GM18507 (cell line): ENCODE data around the gene PORCN.

ENCODE experiments used
- DNase-seq: peaks from one replicate; pipeline ENCODE4 v3.0.0; 2011; ENCODE audit warnings: low read depth; ENCODE audit not compliant: insufficient read length; ENCODE audit errors: extremely low spot score
- FAIRE-seq: peaks from 2 replicates; lab custom pipeline; 2011; peaks lifted over from hg19 to GRCh38; lab: Jason Lieb, UNC

PORCN gene

DNA sequence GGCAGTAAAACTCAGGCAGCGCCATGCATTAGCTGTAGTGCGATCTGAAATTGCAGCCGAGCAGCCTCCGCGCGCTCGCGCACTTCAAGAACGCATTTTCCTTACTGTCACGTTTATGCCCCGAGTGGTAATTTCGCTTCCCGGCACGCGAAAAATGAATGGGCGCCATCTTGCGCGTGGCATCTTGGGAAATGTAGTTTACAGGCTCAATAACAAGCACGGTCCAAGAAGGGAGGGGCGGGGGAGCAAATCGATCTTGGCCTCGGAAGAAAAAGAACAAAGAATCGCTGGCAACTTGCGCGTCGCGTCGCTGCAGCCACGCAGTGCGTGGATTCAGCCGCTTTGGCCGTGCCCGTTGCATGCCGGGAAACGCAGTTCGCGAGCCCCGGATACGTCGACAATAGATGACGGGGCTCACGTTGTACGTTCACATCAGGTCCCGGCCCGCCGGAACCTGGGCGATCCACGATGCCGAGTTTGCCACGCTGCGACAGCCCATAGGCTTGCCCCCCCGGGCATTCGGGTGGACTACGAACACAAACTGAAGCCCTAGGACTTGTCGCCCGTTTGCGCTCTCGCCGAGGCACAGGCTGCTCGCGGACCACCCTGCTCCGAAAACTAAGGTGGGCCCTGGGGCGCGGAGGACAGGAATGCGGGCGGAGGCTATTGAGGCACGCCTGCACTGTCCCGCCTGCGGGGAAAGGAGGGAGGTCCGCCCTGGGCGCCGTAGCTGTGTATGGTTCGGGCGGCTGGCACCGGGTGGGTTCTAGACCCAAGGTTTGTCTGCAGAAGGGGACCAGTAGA is 32.8 kb upstream of the PORCN start, which contains the start of gene FTSJ1:
Gene FTSJ1, plus strand, starts transcription at position 426 of the 804 bp plus-strand sequence. CDS start 1,849 bp downstream, outside the sequence.
- DNase-seq = peak; percentile 58
- FAIRE-seq = peak; percentile 99

DNA sequence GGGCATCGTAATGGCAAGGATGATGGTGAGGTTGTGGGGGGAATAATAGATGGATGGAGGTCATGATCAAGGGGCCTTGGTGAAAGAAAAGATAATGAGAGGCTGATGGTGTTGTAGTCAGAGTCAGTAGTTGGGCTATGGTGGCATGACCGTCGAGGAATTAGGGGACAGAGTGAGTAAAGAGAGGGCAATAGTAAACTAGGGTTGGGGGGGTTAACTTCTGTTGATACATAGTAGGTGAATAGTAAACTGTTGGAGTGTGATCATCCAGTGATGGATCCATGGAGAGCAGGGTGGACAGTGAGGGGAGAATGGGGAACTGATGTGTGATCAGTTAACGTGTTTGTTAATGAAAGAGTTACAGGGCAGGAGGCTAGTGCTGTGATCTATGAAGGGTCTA is 31.9 kb upstream of the PORCN start:
- DNase-seq (no peak), FAIRE-seq (peak; percentile 52)

DNA sequence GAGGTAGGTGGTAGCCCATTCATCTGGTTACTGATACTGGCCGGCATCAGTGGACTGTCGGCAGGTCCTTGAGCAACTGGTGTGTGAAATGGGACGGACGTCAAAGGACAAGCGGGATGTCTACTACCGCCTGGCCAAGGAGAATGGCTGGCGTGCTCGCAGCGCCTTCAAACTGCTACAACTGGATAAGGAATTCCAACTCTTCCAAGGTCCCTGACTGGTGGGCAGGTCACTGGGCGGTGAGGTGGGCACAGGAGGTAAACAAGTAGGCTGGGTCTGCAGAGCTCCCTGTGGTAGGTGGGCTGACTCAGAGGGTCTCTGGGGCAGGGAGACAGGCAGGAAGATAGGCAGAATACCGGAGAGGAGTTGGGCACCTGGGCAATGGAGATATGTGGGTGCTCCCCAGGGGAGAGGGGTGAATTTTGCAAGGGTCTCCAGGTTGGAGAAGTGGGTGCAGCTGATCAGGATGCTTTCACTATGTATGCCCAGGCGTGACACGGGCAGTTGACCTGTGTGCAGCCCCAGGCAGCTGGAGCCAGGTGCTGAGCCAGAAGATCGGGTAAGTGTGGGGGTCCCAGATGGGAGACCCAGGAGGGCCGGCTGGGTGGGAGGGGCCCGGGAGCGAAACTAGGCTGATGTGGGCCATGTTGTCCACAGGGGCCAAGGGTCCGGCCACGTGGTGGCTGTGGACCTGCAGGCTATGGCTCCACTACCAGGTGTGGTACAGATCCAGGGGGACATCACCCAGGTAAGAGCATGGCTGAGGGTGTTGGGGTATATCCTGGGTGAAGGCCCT is 30.6 kb upstream of the PORCN start:
- no peak for DNase-seq
- no peak for FAIRE-seq

DNA sequence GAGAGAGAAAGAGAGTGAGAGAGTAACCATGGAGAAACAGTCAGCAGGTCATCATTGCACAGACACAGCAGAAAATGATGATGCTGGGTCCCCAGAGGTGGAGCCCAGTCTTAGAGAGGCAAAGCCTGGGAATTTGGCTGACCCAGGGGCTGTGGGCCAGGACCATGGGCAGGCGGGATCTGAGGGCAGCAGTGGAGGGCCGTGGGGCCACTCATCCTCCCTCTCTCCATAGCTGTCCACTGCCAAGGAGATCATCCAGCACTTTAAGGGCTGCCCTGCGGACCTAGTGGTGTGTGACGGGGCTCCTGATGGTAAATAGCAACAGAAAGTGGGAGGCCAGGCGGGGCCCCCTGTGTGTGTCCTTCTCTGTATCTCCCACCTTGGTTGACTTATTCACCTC is 30.0 kb upstream of the PORCN start:
- FAIRE-seq (no peak), DNase-seq (no peak)

DNA sequence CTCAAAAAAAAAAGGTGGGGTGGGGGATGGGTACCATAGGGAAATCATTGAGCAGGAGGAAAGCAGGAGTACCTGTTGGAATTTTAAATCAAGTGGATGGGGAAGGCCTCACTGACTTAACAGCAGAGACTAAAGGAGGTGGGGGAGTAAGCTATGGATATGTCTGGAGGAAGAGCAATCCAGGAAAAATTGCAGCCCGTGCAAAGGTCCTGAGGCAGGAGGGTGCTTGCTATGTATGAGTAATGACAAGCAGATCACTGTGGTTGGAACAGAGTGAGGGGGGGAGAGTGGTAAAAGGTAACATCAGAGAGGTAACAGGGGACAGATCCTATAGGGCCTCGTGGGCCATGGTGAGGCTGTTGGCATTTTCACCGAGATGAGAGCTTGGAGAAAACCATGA is 28.6 kb upstream of the PORCN start:
- DNase-seq (no peak), FAIRE-seq (no peak)

DNA sequence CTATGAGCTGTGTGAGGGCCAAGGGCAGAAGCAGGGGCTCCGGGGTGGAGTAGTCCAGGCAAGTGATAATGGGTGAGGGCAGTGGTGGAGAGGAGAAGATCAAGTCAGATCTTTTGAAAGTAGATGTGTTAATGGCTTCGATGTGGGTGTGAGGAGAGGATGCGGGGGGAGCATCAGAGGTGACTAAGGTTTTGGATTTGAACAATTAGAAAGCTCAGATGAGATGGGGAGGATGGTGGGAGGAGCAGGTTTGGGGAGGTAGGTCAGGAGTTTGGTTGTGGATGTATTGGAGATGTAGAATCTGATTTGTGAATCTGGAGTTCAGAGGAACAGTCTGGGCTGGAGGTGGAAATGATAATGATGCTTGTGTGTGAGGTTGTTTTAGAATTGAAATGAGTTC is 28.2 kb upstream of the PORCN start:
- no peak for FAIRE-seq
- DNase-seq = no peak

DNA sequence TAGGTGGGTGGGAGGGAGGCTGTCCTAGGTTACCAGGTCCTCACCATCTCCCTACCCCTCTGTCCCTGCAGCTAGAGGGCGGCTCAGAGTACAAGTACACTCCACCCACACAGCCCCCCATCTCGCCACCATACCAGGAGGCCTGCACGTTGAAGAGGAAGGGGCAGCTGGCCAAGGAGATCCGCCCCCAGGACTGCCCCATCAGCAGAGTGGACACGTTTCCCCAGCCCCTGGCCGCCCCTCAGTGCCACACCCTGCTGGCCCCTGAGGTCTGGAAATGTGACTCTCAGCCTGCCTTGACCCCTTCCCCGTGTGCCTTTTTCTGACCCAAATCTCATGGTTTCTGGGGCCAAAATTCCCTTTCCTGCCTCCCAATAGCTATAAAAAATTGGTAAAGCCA is 26.3 kb upstream of the PORCN start:
- DNase-seq (no peak), FAIRE-seq (no peak)

DNA sequence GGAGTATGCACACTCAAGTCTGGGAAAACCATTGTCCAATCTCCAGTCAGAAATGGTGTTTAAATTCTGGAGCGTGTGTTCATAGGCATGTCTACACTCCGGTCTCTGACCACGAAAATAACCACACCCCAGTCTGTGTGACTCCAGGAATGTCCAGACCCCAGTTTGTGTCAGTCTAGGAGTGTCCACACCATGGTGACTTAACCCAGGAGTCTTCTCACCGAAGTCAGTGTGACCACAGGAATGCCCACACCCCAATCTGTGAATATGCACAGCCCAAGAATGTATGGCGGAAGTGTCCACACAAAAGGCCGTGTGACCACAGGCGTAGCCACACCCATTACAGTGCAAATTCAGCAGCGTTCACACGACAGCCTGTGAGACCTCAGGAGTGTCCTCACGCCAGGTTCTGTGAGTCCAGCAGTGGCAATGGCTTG is 21.4 kb upstream of the PORCN start:
- no peak for FAIRE-seq

DNA sequence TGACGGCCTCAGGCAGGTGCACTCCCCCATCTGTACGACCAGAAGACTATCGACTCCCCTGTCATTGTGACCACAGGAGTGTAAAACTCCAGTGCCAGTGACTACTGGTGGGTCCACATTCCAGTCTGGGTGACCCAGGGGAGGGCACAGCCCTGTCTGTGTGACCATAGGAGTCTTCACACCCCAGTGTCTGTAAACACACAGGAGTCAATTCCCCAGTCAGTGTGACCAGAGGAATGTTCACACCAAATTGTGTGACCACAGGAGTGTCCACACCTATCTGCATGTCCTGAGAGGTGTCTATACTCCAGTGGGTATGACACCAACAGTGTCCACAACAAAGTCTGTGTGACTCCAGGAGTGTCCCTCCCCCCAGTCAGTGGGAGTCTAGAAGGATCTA is 20.8 kb upstream of the PORCN start:
- DNase-seq (no peak), FAIRE-seq (no peak)

More for the DNA sequence above, 21.4 kb upstream of the PORCN start:
- DNase-seq = no peak

DNA sequence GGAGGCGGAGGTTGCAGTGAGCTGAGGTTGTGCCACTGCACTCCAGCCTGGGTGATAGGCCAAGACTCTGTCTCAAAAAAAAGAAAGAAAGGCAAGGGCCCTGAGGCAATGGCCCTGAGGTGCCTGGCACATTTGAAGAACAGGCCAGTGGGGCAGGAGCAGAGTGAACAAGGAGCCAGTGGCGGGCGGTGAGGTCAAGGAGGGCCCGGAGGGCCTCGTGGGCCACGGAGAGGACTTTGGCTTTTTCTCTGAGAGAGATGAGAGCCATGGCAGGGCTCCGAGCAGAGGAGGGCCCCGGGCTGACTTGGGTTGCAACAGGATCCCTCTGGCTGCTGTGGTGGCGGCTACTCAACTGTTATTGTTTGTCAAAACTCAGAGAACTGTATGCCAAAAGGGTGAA is 19.5 kb upstream of the PORCN start:
- DNase-seq (no peak), FAIRE-seq (no peak)

DNA sequence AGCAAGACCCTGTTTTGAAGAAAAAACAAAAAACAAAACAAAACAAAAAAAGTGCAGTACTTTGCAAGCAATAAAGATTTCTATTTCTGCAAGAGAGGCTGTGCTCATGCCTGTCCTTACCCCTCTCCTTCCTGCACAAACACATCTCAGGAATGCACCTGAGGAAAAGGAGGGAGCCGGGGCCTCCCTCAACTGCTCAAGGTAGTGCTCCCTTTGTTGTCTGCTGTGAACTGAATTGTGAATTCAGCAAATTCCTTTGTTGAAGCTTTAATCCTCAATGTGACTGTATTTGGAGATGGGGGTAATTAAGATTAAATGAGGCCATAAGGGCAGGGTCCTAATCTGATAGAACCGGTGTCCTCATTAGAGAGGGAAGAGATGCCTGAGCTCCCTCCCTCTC is 18.9 kb upstream of the PORCN start:
- FAIRE-seq = no peak
- DNase-seq = no peak

DNA sequence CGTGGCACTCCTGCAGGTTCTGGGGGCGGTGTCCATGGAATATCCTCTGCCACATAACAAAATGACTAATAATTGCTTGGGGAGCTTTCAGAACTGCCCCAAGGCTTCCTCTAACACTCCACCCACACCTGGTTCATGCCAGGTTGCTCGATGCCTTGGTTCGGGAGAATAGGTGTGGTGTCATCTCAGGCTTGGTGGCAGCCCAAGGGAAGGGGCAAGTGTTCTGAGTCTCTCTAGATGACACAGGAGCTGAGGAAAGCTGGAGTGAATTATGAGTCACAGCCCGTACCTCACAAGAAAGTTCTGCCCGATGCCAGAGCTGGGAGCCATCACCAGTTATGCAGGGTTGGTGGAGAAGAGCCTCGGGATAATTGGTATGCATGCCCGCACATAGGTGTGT is 18.1 kb upstream of the PORCN start:
- no peak for DNase-seq
- FAIRE-seq = no peak

DNA sequence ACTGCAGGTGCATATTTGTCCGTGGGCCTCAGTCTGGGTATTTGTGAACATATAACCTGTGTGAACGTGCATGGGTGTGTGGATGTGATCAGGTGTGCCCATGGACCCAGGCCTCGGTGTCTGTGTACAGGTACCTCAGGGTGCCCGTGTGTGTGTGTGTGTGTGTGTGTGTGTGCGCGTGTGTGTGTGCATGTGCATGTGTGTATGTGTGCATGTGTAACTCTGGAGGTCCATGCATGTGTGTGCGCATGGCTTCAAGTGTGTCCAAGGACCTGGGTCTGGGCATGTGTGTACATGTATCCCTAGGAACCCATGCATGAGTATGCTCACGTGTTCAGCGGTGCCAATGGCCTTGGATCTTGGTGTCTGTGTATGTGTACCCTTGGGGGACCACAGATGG is 17.0 kb upstream of the PORCN start:
- FAIRE-seq = no peak

DNA sequence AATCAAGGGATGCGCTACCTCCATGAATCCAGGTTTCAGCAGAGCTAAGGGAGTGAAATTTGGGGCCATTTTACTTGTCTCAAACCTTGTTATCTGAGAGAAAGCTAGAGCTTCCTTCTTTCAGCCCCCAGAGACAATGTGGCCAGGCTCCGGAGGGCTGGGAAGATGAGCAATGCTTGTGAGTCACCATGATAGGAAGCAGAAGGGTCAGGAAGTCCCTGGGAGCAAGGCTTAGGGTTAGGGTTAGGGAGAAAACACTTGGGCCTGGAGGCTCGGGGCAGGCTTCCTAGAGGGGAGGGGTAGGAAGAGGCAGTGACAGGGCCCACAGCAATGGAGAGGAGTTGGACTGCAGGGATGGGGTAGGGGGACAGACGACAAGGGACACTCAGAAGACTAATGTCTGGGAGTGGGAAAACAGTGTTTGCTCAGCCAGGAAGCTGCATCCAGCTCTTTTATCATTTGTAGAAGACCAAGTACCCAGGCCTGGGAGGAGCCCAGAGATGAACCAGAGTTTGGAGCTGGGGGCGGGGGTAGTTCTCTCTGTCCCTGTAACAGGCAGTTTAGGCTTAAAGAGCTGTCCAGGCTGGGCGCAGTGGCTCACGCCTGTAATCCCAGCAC is 16.4 kb upstream of the PORCN start:
- FAIRE-seq (peak; percentile 21), DNase-seq (no peak)

More for the DNA sequence above, 17.0 kb upstream of the PORCN start:
- DNase-seq = no peak

DNA sequence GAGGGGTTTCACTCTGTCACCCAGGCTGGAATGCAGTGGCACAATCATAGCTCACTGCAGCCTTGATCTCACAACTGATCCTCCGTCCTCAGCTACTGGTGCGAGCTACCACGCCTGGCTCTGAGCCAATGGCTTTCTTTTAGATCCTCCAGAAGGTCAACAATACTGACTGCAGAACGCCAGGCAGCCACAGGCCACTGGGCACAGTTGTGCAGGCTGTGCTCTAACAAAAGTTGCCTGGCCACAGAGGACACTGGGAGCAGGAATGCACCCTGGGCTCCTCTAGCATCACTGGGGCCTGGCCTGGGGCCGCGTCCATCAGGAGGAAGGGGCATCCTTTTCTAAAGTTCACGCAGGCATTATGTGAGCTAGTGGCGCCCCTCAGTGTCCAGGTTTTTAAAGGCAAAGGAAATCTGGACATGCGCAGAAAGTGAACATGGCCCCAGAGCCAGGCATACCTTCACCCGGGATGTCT is 14.9 kb upstream of the PORCN start:
- FAIRE-seq (no peak), DNase-seq (no peak)

DNA sequence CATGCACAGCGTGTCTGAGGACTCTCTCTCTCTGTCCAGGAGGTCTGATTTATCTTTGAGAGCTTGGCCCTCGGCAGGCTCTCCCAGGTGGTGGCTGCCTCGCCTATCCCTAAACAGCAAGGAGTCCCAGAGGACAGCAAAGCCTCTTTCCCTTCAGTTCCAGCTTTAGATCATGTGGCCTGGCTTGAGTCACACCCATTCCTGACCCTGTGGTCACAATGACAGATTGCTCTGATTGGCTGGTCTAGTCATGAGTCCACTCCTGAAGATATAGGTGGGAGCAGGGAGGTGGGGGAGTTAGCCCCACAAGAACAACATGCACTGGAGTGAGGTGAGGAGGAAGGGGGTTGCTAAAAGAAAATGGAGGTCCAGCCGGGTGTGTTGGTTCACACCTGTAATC is 12.1 kb upstream of the PORCN start:
- FAIRE-seq (no peak), DNase-seq (no peak)

DNA sequence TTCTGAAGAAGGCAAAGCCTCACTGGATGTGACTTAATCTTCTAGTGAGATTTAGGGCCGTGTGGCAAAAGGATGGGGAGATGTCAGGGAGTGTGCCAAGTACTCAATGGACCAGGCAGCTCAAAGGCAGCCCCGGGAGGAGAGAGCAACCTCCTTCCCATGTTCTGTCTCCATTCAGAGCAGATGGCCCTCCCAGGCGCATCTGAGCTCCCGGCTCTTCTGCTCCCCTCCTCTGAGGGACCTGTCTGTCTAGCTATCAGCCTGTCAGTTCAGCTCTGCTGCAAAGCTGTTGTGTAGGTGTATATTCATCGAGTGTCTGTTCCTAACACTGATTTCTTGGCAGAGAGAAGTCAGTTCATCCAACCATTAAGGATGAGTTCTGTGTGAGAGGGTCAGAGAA is 10.9 kb upstream of the PORCN start:
- DNase-seq (no peak), FAIRE-seq (no peak)

DNA sequence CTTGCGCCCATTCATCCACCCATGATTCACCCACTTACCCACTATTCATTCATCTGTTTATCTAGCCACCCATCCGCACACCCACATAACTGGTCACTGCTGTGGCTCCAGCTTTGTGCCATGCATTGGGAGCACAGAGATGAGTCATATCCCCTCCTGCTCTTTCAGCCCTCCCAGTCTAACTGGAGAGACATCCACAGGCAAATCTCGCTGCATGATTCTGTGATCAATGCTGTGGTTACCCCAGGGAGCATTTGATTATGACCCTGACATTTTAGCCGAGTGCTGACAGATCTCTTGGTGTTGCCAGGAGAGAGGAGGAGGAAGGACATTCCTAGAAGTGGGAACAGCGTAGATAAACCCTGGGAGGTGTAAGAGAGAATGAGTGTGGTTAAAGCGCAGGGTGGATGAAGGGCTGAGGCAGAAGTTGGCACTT is 10.4 kb upstream of the PORCN start:
- DNase-seq = no peak
- FAIRE-seq = no peak

DNA sequence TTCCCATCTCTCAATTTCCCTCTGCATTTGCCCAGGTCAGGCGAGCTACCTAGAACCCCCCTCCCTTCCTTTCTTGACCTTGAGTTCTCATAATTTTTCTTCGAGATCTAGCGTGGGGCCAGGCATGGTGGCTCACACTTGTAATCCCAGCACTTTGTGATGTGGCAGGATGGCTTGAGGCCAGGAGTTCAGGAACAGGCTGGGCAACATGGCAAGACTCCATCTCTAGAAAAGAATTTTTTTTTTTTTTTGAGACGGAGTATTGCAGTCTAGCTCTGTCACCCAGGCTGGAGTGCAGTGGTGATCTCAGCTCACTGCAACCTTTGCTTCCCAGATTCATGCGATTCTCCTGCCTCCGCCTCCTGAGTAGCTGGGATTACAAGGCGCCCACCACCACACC is 4.5 kb upstream of the PORCN start:
- DNase-seq = no peak
- FAIRE-seq = no peak

DNA sequence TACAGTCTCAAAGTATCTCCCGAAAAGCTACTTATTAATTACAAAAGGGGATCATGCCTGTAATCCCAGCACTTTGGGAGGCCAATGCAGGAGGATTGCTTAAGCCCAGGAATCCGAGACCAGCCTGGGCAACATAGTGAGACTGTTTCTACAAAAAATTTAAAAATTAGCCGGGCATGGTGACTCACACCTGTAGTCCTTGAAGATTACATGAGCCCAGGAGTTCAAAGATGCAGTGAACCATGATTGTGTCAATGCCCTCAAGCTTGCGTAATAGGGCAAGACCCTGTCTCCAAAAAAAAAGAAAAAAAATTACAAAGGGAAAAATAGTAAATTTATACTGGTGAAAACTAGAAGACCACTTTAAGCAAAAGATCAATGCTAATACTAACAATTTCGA is 3.3 kb upstream of the PORCN start:
- no peak for FAIRE-seq
- no peak for DNase-seq
